AG04450 (cell line): ENCODE results near the gene REM2. TPM values are rescaled to one million over a fixed set of nuclear protein-coding genes. Genes with fewer than 3 reads are reported as not detected.

ENCODE experiments used
- CTCF ChIA-PET: fragments of 300-600, 350-600 bp; formaldehyde crosslinking; extraction: SDS; loops from one replicate; lab custom pipeline; 2022; ENCODE audit warnings: antibody characterized with exemption, inconsistent platforms; lab: Charles Lee
- POLR2A ChIA-PET: fragments of 350-600 bp; formaldehyde crosslinking; extraction: SDS; loops from one replicate; lab custom pipeline; 2021; ENCODE audit warnings: antibody characterized with exemption, inconsistent platforms; lab: Yijun Ruan, JAX
- DNase-seq: peaks from one replicate; pipeline ENCODE4 v3.0.0-alpha.2; 2011; ENCODE audit warnings: low read depth, low spot score
- H3K27ac ChIP-seq: one replicate; pipeline ENCODE4 v1.5.1; 2012; ENCODE audit warnings: low read depth, low read length, control low read depth
- H3K27me3 ChIP-seq: one replicate; pipeline ENCODE4 v1.6.0; 2012; ENCODE audit warnings: low read length; ENCODE audit not compliant: control insufficient read depth, insufficient read depth
- H3K4me3 ChIP-seq: 2 replicates; pipeline ENCODE4 v1.5.1; 2011; ENCODE audit warnings: mild to moderate bottlenecking, low read depth, low read length, control low read depth
- H3K9me3 ChIP-seq: 2 replicates; pipeline ENCODE4 v1.5.1; 2012; ENCODE audit warnings: low read length; ENCODE audit not compliant: control insufficient read depth, insufficient read depth
- polyA plus RNA-seq: library from polyadenylated mRNA; depleted of rRNA; stranded (reverse); fragments of >200 nt; gene quantifications from 2 replicates; pipeline ENCODE4 v1.2.3, GENCODE V29; 2011
- TF ChIP-seq, protein P1 (sequence below): IDR thresholded peaks from 2 replicates; pipeline ENCODE4 v1.5.1; 2011; ENCODE audit warnings: low read depth, low read length, control low read depth, inconsistent platforms

The REM2 gene
- polyA plus RNA-seq, 1 experiment: 0.19 TPM

GRCh38 chr14:22837114-22837749 lies 45.8 kb upstream of the REM2 start:
- Histone ChIP-seq H3K27ac (peak overlapping the region; percentile 94), H3K27me3 (no peaks in the 10 kb centered on the region), H3K4me3 (peak overlapping the region; percentile 89), H3K9me3 (peaks cover 12% of the 10 kb centered on the region; the same call in 1 of the 2 replicates)
- no peak for DNase-seq
- POLR2A ChIA-PET: interaction anchor here (0.5 to 3.9 kb wide), 10 partner anchors 11 to 327 kb away, joined by 3 to 76 read pairs (median 5); partner anchors contain the start of genes OXA1L and PRMT5
- TF ChIP-seq, protein P1, sequence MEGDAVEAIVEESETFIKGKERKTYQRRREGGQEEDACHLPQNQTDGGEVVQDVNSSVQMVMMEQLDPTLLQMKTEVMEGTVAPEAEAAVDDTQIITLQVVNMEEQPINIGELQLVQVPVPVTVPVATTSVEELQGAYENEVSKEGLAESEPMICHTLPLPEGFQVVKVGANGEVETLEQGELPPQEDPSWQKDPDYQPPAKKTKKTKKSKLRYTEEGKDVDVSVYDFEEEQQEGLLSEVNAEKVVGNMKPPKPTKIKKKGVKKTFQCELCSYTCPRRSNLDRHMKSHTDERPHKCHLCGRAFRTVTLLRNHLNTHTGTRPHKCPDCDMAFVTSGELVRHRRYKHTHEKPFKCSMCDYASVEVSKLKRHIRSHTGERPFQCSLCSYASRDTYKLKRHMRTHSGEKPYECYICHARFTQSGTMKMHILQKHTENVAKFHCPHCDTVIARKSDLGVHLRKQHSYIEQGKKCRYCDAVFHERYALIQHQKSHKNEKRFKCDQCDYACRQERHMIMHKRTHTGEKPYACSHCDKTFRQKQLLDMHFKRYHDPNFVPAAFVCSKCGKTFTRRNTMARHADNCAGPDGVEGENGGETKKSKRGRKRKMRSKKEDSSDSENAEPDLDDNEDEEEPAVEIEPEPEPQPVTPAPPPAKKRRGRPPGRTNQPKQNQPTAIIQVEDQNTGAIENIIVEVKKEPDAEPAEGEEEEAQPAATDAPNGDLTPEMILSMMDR: 0 out of 2 replicates have a peak, but pooled peaks have one; percentile 5
- CTCF ChIA-PET: interaction anchor here (0.7 to 8.7 kb wide), 11 partner anchors 9 to 1276 kb away, joined by 3 to 104 read pairs (median 4); no protein-coding TSS in a partner anchor

GRCh38 chr14:22837750-22838538 lies 45.1 kb upstream of the REM2 start:
- Histone ChIP-seq H3K9me3 (peaks cover 12% of the 10 kb centered on the region; the same call in 1 of the 2 replicates), H3K4me3 (peak overlapping the region; percentile 89), H3K27ac (peak overlapping the region; percentile 94), H3K27me3 (no peaks in the 10 kb centered on the region)
- ChIA-PET POLR2A (interaction anchor here (0.5 to 3.9 kb wide), 11 partner anchors 8 to 328 kb away, joined by 3 to 76 read pairs (median 4); partner anchors contain the start of genes MRPL52, OXA1L and PRMT5), CTCF (interaction anchor here (0.7 to 8.7 kb wide), 12 partner anchors 10 to 281 kb away, joined by 3 to 104 read pairs (median 4); no protein-coding TSS in a partner anchor)
- DNase-seq: no peak
- TF ChIP-seq, protein P1: no peak

DNA sequence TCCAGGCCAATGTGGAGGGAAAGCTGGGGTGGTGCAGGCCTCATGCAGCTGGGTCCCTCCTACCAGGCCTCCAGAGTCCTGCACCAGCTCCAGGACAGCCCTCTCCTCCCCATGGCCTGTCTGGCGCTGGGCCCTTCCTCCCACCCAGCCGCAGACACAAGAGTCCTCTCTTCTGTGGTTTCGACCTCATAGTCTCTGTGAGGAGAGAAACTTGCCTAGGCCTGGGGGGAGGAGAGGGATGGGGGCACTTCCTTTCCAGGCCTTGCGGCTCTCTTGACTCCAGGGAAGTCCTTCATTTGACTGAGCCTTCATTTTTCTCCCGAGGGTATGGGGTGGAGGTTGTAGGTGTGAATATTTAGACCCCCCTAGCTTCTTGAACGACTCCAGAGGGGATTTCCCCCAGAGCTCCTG lies 44.4 kb upstream of the REM2 start:
- peak overlapping the region; percentile 94 for H3K27ac ChIP-seq
- TF ChIP-seq, protein P1: no peak
- ChIA-PET CTCF (interaction anchor here (0.7 to 8.7 kb wide), 6 partner anchors 10 to 282 kb away, joined by 3 to 104 read pairs (median 15); no protein-coding TSS in a partner anchor), POLR2A (interaction anchor here (0.6 to 3.9 kb wide), 6 partner anchors 9 to 72 kb away, joined by 3 to 76 read pairs (median 20); partner anchors contain the start of genes MRPL52 and OXA1L)
- H3K4me3 ChIP-seq: peak overlapping the region; percentile 89
- H3K9me3 ChIP-seq: peaks cover 12% of the 10 kb centered on the region; the same call in 1 of the 2 replicates
- H3K27me3 ChIP-seq: no peaks in the 10 kb centered on the region
- DNase-seq: no peak

GRCh38 chr14:22839159-22839779 lies 43.8 kb upstream of the REM2 start:
- H3K9me3 ChIP-seq: peaks cover 12% of the 10 kb centered on the region; the same call in 1 of the 2 replicates
- no peaks in the 10 kb centered on the region for H3K27me3 ChIP-seq
- ChIA-PET CTCF (interaction anchor here (0.6 to 8.7 kb wide), 6 partner anchors 9 to 586 kb away, joined by 5 to 104 read pairs (median 15); no protein-coding TSS in a partner anchor), POLR2A (interaction anchor here (0.6 to 3.9 kb wide), 4 partner anchors 9 to 20 kb away, joined by 3 to 76 read pairs (median 44); no protein-coding TSS in a partner anchor)
- TF ChIP-seq, protein P1: no peak
- peak overlapping the region; percentile 89 for H3K4me3 ChIP-seq
- peak overlapping the region; percentile 94 for H3K27ac ChIP-seq
- DNase-seq: no peak
